Stimulated activated CD8-positive, alpha-beta memory T cell treated with anti-CD3 and anti-CD28 coated beads, Interleukin-2, amount 100 ng/mL, for 1 hour (primary cell): ENCODE results near the gene MGRN1.

Experiments
- DNase-seq, 2 donors: peaks; one replicate each; pipeline ENCODE4 v3.0.0-alpha.2; 2020; ENCODE audit warnings: low read depth in 2 of 2

Gene MGRN1

DNA sequence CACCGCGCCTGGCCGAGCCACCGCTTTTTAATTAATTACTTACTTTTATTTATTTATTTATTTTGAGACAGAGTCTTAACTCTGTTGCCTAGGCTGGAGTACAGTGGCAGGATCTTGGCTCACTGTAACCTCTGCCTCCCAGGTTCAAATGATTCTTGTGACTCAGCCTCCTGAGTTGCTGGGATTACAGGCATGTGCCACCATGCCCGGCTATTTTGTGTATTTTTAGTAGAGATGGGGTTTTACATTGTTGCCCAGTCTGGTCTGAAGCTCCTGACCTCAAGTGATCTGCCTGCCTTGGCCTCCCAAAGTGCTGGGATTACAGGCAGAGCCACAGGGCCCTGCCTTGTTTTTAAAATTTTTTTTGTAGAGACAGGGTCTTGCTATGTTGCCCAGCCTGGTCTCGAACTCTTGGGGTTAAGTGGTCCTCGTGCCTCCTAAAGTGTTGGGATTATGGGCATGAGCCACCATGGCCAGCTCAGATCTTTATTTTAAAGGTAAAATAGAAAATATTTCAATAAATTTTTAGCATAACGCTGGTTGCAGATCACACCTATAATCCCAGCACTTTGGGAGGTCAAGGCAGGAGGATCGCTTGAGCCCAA lies 50.4 kb downstream of the MGRN1 start:
- no peak for DNase-seq

DNA sequence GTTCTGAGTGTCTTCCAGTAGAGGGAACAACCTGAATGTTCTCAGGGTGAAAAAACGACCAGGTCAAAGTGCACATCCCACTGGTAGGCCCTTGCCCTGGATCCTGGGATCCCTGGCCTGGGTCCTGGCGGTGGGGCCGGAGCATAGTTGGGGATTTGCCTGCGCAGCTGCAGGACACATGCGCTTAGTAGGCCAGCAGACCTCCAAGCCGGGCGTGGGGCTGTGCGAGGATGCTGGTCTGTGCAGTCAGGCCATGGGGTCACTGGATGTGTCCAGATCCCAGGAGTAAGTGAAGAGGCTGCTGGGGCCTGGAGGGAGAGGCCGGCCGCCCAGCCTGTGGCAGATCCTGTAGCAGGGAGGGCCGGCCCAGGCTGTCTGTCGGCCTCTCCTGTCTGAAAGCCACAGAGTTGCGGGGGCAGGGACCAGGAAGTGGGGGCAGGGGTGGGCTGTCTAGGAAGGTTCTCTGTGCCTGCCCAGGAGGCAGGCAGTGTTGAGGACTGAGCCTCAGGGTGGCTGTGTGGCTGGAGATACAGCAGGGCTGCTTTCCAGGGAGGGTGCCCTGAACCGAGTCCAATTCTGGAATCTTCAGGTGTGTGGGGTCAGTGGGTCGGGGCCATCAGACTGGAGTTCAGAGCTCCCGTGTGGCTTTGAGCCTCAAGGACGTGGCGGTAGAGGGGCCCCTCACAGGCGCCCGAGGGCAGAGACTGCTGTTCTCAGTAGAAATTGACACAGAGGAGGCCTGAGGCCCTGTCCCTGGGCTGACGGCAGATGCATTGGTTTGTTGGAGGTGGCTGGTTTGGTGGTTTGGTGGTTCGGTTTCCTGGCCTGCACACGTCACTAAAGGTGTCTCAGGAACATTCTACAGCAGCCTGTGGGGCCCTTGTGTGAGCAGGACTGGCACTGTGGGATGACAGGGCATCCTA lies 51.5 kb downstream of the MGRN1 start:
- peak in 1 of 2 donors; percentile 27 for DNase-seq

DNA sequence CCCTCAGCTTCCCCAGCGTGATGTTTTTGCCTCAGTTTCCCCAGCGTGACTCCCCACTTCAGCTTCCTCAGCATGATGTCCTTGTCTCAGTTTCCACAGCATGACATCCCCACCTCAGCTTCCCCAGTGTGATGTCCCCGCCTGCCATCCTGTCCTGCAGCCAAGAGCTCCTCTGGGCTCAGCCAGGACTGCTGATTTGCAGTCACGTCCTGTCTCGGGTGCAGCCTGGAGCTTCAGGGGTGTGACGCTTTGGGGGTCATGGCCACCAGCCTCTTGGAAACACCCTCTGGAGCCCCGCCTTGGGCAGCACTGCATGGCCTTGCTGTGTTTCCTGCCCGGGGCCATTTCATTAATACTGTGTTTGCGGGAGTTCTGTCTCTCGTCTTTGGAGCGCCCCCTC lies 52.2 kb downstream of the MGRN1 start:
- no peak for DNase-seq

DNA sequence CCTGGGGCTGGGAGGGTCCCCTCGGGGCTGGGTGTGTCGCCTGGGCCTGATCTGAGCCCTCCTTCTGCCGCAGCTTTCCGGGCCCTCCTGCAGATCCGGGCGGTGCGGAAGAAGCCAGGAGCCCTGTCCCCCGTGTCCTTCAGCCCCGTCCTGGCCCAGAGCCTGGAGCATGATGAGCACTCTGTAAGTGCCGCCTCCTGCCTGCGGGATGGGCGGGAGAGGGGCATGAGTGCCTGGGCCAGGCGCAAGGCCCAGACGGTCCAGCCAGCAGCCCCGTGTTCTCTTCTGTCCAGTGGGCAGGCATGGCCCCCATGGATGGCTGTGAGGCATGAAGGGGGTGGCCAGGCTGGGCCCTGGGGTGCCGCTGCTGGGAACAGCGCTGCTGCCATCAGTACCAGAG lies 52.8 kb downstream of the MGRN1 start:
- DNase-seq, result no peak

DNA sequence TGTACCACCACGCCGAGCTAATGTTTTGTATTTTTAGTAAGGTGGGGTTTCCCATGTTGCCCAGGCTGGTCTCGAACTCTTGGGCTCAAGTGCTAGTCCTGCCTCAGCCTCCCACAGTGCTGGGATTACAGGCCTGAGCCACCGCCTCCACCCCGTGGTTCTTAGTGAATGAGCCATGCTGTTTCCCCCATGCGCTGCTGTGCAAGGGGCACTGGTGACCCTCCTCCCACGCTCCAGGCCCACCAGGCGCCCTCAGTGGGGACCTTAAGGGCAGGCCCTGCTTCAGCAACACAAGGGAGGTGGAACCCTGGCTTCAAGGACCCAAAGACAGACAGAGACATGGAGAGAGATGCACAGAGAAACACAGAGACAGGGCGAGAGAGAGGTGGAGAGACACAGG lies 53.4 kb downstream of the MGRN1 start:
- no peak for DNase-seq

DNA sequence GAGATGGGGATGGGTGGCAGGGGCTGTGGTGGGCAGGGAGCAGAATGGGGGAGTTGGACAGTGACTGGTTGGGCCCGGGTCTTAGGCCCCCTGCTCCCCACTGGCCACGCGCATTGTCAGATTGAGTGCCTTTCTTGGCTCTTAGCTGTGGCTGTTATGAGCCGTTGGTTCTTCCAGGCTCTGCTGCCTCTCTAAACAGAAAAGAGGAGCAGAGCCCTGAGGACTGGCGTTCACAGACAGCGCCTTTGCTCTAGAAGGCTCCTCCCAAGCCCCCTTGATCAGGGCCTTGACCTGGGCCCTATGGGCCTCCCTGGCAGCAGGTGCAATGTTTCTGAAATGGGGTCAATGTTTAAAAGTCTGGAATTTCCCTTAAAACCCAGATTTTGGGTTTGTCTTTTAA lies 54.0 kb downstream of the MGRN1 start:
- no peak for DNase-seq

DNA sequence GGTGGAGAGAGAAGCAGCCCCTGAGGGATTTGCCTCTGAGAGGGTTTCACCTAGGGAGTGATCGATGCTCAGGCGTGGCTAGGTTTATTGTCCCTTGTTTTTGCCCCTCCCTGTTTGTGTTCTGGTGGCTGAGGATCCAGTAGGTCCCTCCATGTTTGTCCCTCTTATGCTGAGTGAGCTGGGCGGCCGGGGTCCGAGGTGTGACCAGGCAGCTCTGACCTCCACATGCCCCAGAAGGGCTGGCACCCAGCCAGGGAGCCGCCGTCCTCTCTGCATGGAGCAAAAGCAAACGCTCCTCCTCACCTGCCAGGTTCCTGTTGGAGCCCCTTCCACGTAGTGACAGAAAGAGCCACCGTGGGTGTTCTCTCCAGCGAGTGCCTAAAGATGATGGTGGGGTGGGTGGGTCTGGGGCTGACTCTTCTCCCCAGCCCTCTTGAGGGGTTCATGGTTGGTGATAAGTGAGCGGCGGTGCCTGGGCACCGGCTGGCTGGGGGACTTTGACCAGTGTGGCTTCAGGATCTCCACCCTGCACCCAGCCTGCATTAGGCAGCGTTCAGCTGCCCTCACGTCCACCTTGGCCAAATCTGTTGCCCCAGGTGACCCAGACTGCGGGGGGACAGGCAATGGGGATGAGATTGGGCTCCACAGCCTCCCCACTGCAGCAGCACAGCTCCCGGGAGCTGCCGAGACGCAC lies 54.7 kb downstream of the MGRN1 start:
- no peak for DNase-seq

DNA sequence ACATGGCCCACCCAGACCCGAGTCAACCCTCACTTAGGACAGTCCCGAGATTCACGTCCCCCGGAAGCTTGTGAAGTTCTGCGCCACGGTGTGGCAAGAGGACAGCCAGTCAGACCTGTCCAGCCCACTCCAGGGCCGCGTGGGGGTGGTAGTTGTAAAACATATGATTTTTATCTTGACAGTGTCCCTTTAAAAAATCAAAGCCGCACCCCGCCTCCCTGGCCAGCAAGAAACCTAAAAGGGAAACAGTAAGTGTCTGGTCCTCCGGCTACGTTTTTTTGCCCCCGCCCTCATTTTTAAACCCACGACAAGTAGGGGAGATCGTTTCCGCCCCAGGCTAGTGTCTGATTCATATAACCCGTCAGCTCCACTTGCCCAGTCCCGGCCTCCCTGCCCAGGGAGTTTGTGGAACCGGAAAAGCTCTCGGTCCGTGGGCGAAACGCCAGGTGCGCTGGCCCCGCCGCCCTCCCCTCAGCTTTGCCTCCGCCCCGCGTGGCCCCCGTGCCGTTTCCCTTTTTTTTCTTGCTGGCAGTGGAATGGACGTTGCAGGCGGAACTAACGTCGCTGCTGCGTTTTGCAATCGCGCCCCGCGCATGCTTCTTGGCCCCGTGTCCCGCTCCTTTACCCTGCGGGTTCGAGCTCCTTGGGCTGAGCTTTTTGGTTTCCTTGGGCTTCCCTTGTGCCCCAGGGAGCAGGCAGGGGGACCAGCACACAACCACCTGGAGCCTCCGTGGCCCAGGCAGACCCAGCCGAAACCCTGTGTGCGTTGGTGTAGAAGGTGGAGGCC lies 55.4 kb downstream of the MGRN1 start:
- no peak for DNase-seq

DNA sequence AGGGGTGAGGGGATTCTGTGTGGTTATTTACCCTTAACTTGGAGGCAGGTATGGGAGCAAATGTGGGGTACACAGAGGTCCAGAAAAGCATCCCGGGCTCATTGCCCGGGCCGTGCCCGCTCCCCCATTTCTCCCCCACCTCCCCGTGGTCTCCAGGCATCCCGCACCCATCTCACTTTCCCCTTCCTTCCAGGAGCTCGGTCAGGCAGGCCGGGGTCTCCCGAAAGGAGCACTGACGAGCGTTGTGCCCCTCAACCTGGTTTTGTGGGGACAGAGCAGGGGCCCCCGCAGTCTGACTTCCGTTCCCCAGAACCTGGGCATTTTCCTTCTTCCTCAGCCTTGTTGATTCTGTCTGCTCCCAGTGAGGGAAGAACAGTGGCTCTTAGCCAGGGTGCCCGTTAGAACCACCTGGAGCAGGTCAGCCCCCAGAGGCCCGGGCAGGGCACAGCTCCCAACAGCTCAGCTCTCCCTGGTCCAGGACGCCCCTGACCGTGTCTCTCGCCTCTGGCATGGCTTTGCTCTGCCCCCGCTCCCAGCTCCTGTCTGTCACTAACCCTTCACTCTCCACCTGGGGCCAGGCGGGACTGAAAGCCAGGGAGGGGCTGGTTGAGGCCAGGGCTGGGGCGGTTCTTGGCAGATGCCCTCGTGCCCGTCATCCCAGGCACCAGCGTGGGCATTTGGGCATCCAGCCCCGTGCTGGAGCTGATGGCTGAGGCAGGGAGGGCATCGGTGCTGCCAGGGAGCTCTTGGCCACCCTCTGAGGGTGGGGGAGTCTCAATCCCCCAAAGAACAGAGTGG lies 56.2 kb downstream of the MGRN1 start:
- DNase-seq, result no peak

DNA sequence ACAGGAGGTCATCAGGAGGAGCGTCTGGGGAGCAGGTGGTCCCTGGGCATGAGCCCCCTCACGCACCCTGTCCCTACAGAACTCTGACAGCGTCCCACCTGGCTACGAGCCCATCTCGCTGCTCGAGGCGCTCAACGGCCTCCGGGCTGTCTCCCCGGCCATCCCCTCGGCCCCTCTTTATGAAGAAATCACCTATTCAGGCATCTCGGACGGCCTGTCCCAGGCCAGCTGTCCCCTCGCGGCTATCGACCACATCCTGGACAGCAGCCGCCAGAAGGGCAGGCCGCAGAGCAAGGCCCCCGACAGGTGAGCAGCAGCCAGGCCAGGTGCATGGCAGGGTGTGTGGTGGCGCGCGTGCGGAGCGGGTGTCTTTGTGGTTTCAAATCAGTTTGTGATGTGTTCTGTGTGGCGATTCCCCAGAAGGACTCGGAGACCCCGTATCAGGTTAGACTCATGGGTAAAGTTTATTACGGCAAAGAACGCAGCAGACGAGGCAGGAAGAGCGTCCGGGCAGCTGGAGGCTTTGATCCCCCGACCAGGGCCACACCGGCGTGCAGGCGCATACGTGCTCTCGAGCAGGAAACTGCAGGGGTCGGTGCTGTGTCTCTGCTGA lies 57.0 kb downstream of the MGRN1 start:
- DNase-seq, result no peak

DNA sequence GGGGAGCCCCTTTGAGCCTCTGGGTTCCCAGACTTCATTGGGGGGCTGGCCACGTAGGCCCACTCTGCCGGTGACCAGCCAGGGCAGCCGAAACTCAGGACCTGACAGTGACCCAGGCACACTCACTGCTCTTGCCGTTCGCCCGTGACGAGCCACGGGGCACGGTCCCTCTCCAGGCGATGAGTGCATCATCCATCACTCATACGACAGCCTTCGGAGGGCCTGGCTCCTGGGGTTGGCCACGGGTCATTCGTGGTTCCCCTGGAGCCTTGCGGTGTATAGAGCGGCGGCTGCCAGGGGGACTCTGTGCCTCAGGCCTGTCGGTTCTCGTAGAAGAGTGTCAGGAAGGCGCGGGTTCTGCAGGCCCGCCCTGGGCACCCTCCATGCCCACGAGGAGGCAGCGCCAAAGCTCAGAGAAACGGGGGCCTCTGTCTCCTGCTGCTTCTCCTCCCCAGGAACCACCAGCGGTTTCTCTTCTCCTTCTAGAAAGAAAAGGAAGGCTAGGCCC lies 57.5 kb downstream of the MGRN1 start:
- DNase-seq, result no peak

DNA sequence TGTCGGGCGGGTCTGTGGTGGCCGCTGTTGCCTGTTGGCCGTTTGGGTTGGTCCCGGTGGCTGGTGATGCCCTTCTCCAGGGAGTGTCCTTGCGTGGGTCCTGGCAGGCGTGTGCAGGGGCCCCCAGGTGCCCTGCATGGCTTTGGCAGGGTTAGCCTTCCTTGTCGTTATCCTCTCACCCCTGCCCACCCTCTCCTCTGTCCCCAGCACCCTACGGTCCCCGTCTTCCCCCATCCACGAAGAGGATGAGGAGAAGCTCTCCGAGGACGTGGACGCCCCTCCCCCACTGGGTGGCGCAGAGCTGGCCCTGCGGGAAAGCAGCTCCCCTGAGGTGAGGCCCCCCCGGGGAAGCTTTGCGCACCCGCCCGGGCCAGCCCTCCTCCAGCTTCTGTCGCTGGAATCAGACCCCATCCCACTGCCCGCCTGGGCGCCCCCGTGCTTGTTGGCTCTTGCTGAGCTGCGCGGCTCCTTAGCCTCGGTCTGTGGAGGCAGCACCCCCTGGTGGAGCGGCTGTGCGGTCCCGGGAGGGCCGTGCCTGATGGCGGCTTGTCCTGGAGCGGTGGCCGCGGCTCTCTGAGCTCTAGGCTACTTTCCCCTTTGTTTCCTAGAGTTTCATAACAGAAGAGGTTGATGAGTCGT lies 58.1 kb downstream of the MGRN1 start:
- no peak for DNase-seq

DNA sequence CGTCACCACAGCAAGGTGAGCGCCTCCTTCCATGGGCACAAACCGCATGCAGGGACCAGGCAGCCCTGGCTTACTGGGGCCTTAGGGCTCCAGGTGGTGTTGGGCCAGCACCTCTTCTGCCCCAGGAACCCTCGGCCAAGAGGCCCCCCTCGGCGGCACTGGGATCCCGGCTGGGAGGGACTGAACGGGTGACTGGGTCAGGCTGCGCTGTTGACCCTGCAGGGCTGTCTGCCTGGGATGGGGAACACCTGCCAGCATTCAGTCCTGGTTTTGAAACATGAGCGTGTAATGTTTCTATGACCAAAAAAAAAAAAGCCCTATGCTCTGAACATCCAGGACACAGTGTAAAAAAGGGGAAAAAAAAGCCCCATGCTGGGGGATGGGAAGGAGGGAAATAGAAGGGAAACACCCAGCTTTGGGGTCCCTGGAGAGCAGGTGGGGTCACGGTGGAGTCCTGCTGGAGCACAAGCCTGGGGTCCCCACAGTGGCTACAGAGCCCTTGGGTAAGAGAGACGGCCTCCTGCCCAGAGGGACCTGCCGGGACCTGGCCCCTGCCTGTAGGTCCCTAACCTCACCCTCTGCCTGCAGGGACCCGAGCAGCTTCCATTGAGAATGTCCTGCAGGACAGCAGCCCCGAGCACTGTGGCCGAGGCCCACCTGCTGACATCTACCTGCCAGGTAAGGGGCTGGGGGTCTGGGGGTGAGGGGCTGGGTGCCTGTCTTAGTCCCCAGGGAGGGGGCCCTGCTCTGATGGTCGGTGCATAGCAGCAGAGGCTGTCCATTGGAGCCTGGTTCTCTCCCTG lies 58.8 kb downstream of the MGRN1 start:
- no peak for DNase-seq

DNA sequence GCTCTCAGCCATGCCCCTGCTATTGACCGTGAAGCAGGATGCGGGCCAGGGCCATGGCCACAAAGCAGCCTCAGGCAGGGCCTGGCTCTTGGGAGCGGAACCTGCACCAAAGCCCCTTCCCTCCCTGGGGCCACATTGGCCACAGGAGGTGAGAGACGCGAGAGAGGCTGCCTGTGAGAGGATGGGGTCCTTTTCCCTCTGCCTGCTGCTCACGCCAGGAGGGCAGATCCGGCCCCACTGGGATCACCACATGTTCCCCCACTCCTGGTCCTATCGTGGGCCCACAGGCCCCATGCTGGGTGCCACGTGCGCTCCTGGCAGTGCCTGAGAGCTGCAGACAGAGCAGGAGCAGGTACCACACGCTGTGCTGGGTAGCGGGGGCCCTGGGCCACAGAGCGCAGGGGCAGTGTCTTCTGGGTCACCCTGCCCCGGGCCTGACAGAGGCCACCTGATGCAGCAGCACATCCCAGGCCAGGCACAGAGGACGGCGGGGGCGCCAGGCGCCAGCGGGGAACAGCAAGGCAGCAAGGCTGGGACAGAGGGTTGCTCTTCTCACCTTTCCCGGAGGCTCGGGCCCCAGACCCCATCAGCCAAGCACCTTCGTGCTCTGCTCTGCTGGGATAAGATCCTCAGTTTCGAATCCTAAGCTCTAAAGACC lies 59.6 kb downstream of the MGRN1 start:
- DNase-seq, result no peak

DNA sequence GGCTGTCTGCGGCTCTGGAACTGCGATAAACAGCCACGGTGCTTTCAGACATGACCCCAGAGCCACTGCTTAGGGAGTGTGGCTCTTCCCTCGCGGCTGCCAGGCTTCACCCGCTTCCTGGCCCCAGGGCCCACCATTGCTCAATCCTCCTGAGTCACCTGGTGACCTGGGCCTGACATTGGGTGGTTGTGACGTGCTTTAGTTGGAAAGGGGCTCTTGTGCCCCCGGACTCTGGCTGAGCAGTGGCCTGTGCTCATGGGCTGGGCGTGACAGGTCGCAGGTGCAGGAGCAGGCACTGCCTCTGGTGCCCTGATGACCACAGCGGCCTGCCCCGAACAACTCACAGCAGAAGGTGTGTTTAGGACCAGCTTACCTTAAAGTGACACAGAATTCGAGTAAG lies 60.1 kb downstream of the MGRN1 start:
- no peak for DNase-seq

DNA sequence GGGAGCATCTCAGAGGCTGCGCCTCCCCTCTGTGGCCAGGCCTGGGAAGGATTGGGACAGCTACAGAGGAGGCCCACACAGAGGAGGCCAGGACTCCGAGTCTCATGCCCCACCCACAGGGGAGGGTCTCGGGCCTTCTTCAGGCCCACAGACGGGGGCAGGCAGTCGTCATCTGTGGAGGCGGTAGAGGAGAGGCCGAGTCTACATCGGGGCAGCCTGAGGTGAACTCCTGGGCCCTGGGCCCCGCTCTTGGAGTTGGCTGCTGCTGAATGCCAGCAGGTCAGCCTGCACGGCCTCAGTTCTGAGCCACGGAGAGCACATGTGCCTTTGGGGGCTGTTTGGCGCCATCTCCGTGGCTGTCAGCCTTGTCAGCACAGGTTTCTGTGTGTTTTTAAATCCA lies 60.7 kb downstream of the MGRN1 start:
- no peak for DNase-seq

DNA sequence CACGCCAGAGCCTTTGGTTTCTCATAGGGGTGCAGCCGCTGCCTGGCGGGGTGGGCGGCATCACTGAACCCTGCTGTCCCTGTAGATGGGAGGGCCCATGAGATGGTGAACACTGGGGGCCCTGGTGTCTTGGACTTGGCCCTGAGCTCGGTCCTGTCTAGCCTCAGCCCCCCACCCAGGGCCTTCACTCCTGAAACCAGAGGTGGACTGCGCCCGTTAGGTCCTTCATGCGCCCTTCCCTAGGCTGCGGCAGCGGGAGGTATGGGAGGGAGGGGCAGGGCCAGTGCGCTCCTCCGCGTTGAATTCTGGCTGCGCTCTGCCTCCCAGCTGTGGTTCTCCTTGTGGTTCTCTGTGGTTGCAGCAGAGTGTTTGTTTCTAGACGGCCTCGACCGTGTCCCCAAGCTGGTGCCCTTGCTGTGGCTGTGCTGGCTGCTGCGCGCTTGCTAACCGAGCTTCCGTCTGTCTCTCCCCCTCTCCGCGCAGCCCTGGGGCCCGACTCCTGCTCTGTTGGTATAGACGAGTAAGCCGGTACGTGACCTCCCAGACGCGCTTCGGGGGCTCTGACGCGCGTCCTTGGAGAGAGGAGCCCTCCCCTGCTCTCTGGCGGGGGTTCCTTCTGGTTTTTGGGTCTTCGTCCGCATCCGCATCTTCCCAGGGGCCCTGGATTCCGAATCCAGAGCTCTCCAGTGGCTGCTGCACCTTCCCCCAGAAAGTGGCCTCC lies 61.3 kb downstream of the MGRN1 start:
- no peak for DNase-seq
